ENCODE measurements around the gene CEP85L. TPM values are rescaled to one million over a fixed set of nuclear protein-coding genes. Genes with fewer than 3 reads are reported as not detected.

Gene CEP85L
- total and polyA plus RNA-seq, 4 donors, result 7.4 to 37.3 (median 18.2) TPM

DNA sequence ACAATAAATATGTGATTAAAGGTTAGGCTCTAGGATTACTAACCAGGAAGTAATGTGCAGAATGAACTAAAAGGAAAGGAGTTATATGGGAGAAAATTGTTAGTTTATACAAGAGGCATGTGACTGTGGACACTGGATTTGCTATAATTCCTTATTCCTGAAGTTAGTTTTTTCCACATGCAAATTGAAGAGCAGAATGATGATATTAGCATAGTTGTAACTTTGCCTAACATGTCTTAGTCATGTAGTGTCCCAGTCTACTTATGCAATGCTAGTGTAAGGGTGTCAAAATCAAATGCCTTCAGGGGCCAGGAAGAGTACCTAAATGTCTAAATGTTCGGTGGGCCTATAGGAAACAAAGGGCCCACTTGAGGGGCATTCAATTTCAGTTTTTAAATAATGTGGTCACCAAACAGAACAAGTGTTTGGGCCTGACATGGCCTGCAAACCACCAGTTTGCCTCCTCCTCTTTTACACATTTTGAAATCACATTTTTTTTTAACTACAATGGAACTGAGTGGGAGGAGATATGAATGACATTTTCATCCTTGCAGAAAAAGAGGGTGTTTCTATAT, 28.0 kb upstream of the CEP85L start:
- no peaks in the 10 kb centered on the region for H3K36me3 ChIP-seq (ENCODE audit: control insufficient read depth, insufficient read depth, low read length)
- DNase-seq (ENCODE audit: low read depth in 4 of 6, low spot score in 6 of 6), result no peak
- WGBS (ENCODE audit: insufficient coverage), result 90% methylated on average over 1 of the region's 1 CpG
- no peak overlapping the region for H3K4me3 ChIP-seq (ENCODE audit: low read depth, low read length)
- no peaks in the 10 kb centered on the region for H3K9me3 ChIP-seq (ENCODE audit: control insufficient read depth, insufficient read depth, low read length)
- no peaks in the 10 kb centered on the region for H3K27me3 ChIP-seq (ENCODE audit: control insufficient read depth, insufficient read depth, low read length)
- H3K27ac ChIP-seq (ENCODE audit: low read depth, low read length), result no peak overlapping the region
- peaks cover 5% of the 10 kb centered on the region for H3K4me1 ChIP-seq (ENCODE audit: control insufficient read depth, insufficient read depth, low read length)

- Histone ChIP-seq H3K9me3 (ENCODE audit: control insufficient read depth, insufficient read depth, low read length) (no peaks in the 10 kb centered on the region), H3K27ac (ENCODE audit: low read depth, low read length) (no peak overlapping the region), H3K27me3 (ENCODE audit: control insufficient read depth, insufficient read depth, low read length) (no peaks in the 10 kb centered on the region), H3K36me3 (ENCODE audit: control insufficient read depth, insufficient read depth, low read length) (no peaks in the 10 kb centered on the region), H3K4me3 (ENCODE audit: low read depth, low read length) (no peak overlapping the region), H3K4me1 (ENCODE audit: control insufficient read depth, insufficient read depth, low read length) (peaks cover 5% of the 10 kb centered on the region)
- DNase-seq (ENCODE audit: low read depth in 4 of 6, low spot score in 6 of 6), result no peak
- no CpG with 5 or more reads among the region's 1 CpG for WGBS (ENCODE audit: insufficient coverage)
Observed at GRCh38 chr6:118678866-118679265, 27.5 kb upstream of the CEP85L start.

- Histone ChIP-seq H3K27ac (ENCODE audit: low read depth, low read length) (no peak overlapping the region), H3K4me1 (ENCODE audit: control insufficient read depth, insufficient read depth, low read length) (peaks cover 5% of the 10 kb centered on the region), H3K27me3 (ENCODE audit: control insufficient read depth, insufficient read depth, low read length) (no peaks in the 10 kb centered on the region), H3K9me3 (ENCODE audit: control insufficient read depth, insufficient read depth, low read length) (no peaks in the 10 kb centered on the region), H3K36me3 (ENCODE audit: control insufficient read depth, insufficient read depth, low read length) (no peaks in the 10 kb centered on the region), H3K4me3 (ENCODE audit: low read depth, low read length) (no peak overlapping the region)
- DNase-seq (ENCODE audit: low read depth in 4 of 6, low spot score in 6 of 6), result no peak
- 83% methylated on average over 1 of the region's 4 CpGs for WGBS (ENCODE audit: insufficient coverage)
Observed at GRCh38 chr6:118677193-118677592, 25.8 kb upstream of the CEP85L start.

GRCh38 chr6:118675225-118675624, 23.8 kb upstream of the CEP85L start:
- WGBS (ENCODE audit: insufficient coverage), result no CpG with 5 or more reads among the region's 1 CpG
- no peaks in the 10 kb centered on the region for H3K4me1 ChIP-seq (ENCODE audit: control insufficient read depth, insufficient read depth, low read length)
- H3K27me3 ChIP-seq (ENCODE audit: control insufficient read depth, insufficient read depth, low read length), result no peaks in the 10 kb centered on the region
- DNase-seq (ENCODE audit: low read depth in 4 of 6, low spot score in 6 of 6), result no peak
- no peaks in the 10 kb centered on the region for H3K9me3 ChIP-seq (ENCODE audit: control insufficient read depth, insufficient read depth, low read length)
- H3K36me3 ChIP-seq (ENCODE audit: control insufficient read depth, insufficient read depth, low read length), result no peaks in the 10 kb centered on the region
- no peak overlapping the region for H3K4me3 ChIP-seq (ENCODE audit: low read depth, low read length)
- no peak overlapping the region for H3K27ac ChIP-seq (ENCODE audit: low read depth, low read length)

DNA sequence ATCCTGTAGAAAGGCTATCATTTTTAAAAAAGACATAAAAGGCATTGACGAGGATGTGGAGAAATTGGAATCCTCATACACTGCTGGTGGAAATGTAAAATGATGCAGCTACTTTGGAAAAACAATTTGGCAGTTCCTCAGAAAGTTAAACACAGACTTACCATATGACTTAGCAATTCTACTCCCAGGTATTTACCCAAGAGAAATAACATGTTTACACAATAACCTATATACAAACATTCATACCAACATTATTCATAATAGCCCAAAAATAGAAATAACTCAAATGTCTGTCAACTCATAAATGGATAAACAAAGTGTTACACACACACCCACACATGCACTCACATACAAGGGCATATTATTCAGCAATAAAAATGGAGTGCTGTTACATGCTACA, 23.4 kb upstream of the CEP85L start:
- no peak for DNase-seq (ENCODE audit: low read depth in 4 of 6, low spot score in 6 of 6)
- Histone ChIP-seq H3K36me3 (ENCODE audit: control insufficient read depth, insufficient read depth, low read length) (no peaks in the 10 kb centered on the region), H3K27ac (ENCODE audit: low read depth, low read length) (no peak overlapping the region), H3K27me3 (ENCODE audit: control insufficient read depth, insufficient read depth, low read length) (no peaks in the 10 kb centered on the region), H3K4me3 (ENCODE audit: low read depth, low read length) (no peak overlapping the region), H3K4me1 (ENCODE audit: control insufficient read depth, insufficient read depth, low read length) (no peaks in the 10 kb centered on the region), H3K9me3 (ENCODE audit: control insufficient read depth, insufficient read depth, low read length) (no peaks in the 10 kb centered on the region)
- no CpG with 5 or more reads among the region's 1 CpG for WGBS (ENCODE audit: insufficient coverage)

DNA sequence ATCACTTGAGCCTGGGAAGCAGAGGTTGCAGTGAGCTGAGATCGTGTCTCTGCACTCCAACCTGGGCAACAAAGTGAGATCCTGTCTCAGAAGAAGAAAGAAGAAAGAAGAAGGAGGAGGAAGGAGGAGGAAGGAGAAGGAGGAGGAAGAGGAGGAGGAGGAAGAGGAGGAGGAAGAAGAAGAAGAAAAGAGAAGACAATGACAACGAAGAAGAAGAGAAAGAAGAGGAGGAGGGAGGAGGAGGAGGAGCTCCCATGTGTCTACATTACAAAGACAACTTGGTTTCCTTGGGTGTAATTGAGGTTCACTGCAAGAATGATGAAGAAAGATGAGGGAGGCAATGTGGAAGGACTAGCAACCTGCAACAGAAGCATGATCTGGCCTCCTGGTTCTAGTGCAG, 21.3 kb upstream of the CEP85L start:
- WGBS (ENCODE audit: insufficient coverage), result 95% methylated on average over 2 of the region's 2 CpGs
- no peaks in the 10 kb centered on the region for H3K36me3 ChIP-seq (ENCODE audit: control insufficient read depth, insufficient read depth, low read length)

DNA sequence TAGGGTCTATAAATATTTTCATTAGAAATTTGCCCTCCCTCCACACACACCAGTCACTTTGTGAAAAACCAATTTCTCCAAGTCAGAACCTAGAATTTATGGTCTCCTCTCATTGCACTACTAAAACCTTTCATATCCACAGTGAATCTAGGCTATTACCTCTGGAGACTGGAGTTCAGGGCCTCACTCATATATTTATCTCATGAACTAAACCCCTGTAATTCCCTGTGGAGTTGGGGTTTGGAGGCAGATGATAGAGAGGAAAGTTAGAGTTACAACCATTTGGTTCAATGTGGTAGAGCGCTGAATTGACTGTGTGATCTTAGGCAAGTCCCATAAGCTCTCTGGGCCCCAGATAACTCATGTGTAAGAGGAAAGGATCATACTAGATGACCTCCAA, 18.2 kb upstream of the CEP85L start:
- DNase-seq (ENCODE audit: low read depth in 4 of 6, low spot score in 6 of 6), result no peak
- H3K9me3 ChIP-seq (ENCODE audit: control insufficient read depth, insufficient read depth, low read length), result no peaks in the 10 kb centered on the region
- H3K4me3 ChIP-seq (ENCODE audit: low read depth, low read length), result no peak overlapping the region
- H3K27me3 ChIP-seq (ENCODE audit: control insufficient read depth, insufficient read depth, low read length), result no peaks in the 10 kb centered on the region
- 100% methylated on average over 1 of the region's 1 CpG for WGBS (ENCODE audit: insufficient coverage)
- no peak overlapping the region for H3K27ac ChIP-seq (ENCODE audit: low read depth, low read length)
- no peaks in the 10 kb centered on the region for H3K4me1 ChIP-seq (ENCODE audit: control insufficient read depth, insufficient read depth, low read length)
- no peaks in the 10 kb centered on the region for H3K36me3 ChIP-seq (ENCODE audit: control insufficient read depth, insufficient read depth, low read length)

More for the DNA sequence above, 21.3 kb upstream of the CEP85L start:
- no peaks in the 10 kb centered on the region for H3K27me3 ChIP-seq (ENCODE audit: control insufficient read depth, insufficient read depth, low read length)
- H3K4me1 ChIP-seq (ENCODE audit: control insufficient read depth, insufficient read depth, low read length), result no peaks in the 10 kb centered on the region
- no peak for DNase-seq (ENCODE audit: low read depth in 4 of 6, low spot score in 6 of 6)
- H3K4me3 ChIP-seq (ENCODE audit: low read depth, low read length), result no peak overlapping the region
- no peaks in the 10 kb centered on the region for H3K9me3 ChIP-seq (ENCODE audit: control insufficient read depth, insufficient read depth, low read length)
- no peak overlapping the region for H3K27ac ChIP-seq (ENCODE audit: low read depth, low read length)

DNA sequence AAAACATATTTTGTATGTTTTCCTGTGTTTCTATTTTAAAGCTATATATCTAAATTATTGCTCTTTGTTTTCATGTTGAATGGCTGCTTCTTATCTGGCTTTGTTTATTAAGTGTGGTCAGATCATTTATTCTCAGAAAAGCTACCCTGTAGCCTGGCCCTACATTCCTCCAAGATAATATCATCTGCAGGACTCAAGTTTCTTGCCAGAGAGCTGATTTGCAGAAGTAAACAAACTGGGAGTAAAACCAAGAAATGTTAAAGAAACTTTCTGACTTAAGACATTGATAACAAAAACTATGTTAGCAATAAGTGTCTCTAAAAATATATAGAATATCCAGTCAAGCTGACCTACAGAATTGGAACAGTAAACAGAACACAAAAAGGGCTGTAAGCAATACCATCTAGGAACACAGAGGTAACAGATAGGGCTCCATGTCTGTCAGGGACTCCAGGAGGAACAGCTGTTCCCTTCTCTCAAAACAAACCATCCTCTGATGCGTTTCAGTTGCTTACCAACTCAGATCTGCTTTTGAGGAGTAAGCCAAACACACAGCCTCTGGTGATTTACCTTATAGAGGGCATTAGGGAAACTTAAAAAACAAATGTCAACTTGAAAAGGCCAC, 17.5 kb upstream of the CEP85L start:
- H3K27me3 ChIP-seq (ENCODE audit: control insufficient read depth, insufficient read depth, low read length), result no peaks in the 10 kb centered on the region
- H3K9me3 ChIP-seq (ENCODE audit: control insufficient read depth, insufficient read depth, low read length), result no peaks in the 10 kb centered on the region
- no peak overlapping the region for H3K4me3 ChIP-seq (ENCODE audit: low read depth, low read length)
- no CpG with 5 or more reads among the region's 1 CpG for WGBS (ENCODE audit: insufficient coverage)
- H3K4me1 ChIP-seq (ENCODE audit: control insufficient read depth, insufficient read depth, low read length), result no peaks in the 10 kb centered on the region
- peak in 2 of 6 donors; percentile 5 to 9 for DNase-seq (ENCODE audit: low read depth in 4 of 6, low spot score in 6 of 6)
- H3K36me3 ChIP-seq (ENCODE audit: control insufficient read depth, insufficient read depth, low read length), result no peaks in the 10 kb centered on the region
- H3K27ac ChIP-seq (ENCODE audit: low read depth, low read length), result peak overlapping the region; percentile 43

- no peak for DNase-seq (ENCODE audit: low read depth in 4 of 6, low spot score in 6 of 6)
- WGBS (ENCODE audit: insufficient coverage), result no CpG with 5 or more reads among the region's 1 CpG
- Histone ChIP-seq H3K4me1 (ENCODE audit: control insufficient read depth, insufficient read depth, low read length) (no peaks in the 10 kb centered on the region), H3K9me3 (ENCODE audit: control insufficient read depth, insufficient read depth, low read length) (no peaks in the 10 kb centered on the region), H3K4me3 (ENCODE audit: low read depth, low read length) (no peak overlapping the region), H3K36me3 (ENCODE audit: control insufficient read depth, insufficient read depth, low read length) (no peaks in the 10 kb centered on the region), H3K27me3 (ENCODE audit: control insufficient read depth, insufficient read depth, low read length) (no peaks in the 10 kb centered on the region), H3K27ac (ENCODE audit: low read depth, low read length) (no peak overlapping the region)
Observed at GRCh38 chr6:118667988-118668387, 16.6 kb upstream of the CEP85L start.

DNA sequence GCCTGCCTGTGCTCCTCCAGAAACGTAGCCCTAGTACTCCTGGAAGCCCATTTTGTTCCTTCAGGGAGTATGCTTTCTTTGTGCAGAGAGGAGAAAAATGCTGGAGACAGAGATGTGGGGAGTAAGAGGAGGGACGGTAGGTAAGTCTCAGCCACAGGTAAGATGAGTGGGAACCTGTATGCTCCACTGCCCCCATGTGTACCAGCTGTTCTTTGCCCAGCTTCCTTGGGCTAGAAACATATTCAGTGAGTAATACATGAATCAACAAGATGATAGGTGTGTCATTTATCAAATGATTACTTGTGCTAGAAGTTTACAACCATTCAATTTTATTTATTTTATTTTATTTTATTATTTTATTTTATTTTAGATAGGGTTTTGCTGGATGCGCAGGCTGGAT, 13.6 kb upstream of the CEP85L start:
- Histone ChIP-seq H3K27me3 (ENCODE audit: control insufficient read depth, insufficient read depth, low read length) (no peaks in the 10 kb centered on the region), H3K36me3 (ENCODE audit: control insufficient read depth, insufficient read depth, low read length) (no peaks in the 10 kb centered on the region), H3K4me3 (ENCODE audit: low read depth, low read length) (no peak overlapping the region), H3K9me3 (ENCODE audit: control insufficient read depth, insufficient read depth, low read length) (no peaks in the 10 kb centered on the region), H3K27ac (ENCODE audit: low read depth, low read length) (no peak overlapping the region), H3K4me1 (ENCODE audit: control insufficient read depth, insufficient read depth, low read length) (peaks cover 4% of the 10 kb centered on the region)
- no peak for DNase-seq (ENCODE audit: low read depth in 4 of 6, low spot score in 6 of 6)
- WGBS (ENCODE audit: insufficient coverage), result 63% methylated on average over 1 of the region's 3 CpGs

Measured in spinal cord (tissue), 10 donors.